Islet precursor cell (in vitro differentiated cells): ENCODE results near the gene TMEM143.
"Not testable (repeated sequence)": the region's sequence is repeated elsewhere in the genome, so short reads cannot be mapped to it uniquely, and the experiment has no call there.

Source experiments
- DNase-seq: peaks from one replicate; pipeline ENCODE4 v3.0.0-alpha.2; 2018

The TMEM143 gene

GRCh38 chr19:48390188-48391099, 26.7 kb upstream of the TMEM143 start:
- peak; percentile 85 for DNase-seq

- no peak for DNase-seq
Observed at GRCh38 chr19:48386981-48387380, 23.2 kb upstream of the TMEM143 start.

GRCh38 chr19:48385461-48386087, 21.8 kb upstream of the TMEM143 start:
- DNase-seq, result no peak

- no peak for DNase-seq
Observed at GRCh38 chr19:48382286-48382685, 18.5 kb upstream of the TMEM143 start.

- no peak for DNase-seq
Observed at GRCh38 chr19:48381178-48381950, 17.6 kb upstream of the TMEM143 start.

GRCh38 chr19:48379058-48379457, 15.3 kb upstream of the TMEM143 start:
- no peak for DNase-seq

- no peak for DNase-seq
Observed at GRCh38 chr19:48378194-48378570, 14.4 kb upstream of the TMEM143 start.

- no peak for DNase-seq
Observed at GRCh38 chr19:48373567-48373966, 9.8 kb upstream of the TMEM143 start.

GRCh38 chr19:48372904-48373303, 9.2 kb upstream of the TMEM143 start:
- no peak for DNase-seq

- not testable (repeated sequence) for DNase-seq
Observed at GRCh38 chr19:48371771-48372170, 8.0 kb upstream of the TMEM143 start.

- DNase-seq, result no peak
Observed at GRCh38 chr19:48371367-48371766, 7.6 kb upstream of the TMEM143 start.

GRCh38 chr19:48370955-48371354, 7.2 kb upstream of the TMEM143 start:
- no peak for DNase-seq

GRCh38 chr19:48368936-48369335, 5.2 kb upstream of the TMEM143 start:
- no peak for DNase-seq

- DNase-seq, result no peak
Observed at GRCh38 chr19:48367855-48368254, 4.1 kb upstream of the TMEM143 start.

GRCh38 chr19:48365602-48366001, 1.9 kb upstream of the TMEM143 start:
- no peak for DNase-seq

GRCh38 chr19:48364598-48365348, 1.0 kb upstream of the TMEM143 start:
- no peak for DNase-seq

GRCh38 chr19:48363500-48363809, 285 bp downstream of the TMEM143 start:
- DNase-seq, result no peak

- DNase-seq, result peak; percentile 99
Observed at GRCh38 chr19:48362716-48363499, 832 bp downstream of the TMEM143 start.

GRCh38 chr19:48361912-48362311, 1.8 kb downstream of the TMEM143 start:
- no peak for DNase-seq

GRCh38 chr19:48359123-48359522, 4.6 kb downstream of the TMEM143 start:
- DNase-seq, result no peak

GRCh38 chr19:48355365-48355954, 8.3 kb downstream of the TMEM143 start:
- DNase-seq, result peak; percentile 84
